K562 (cell line): Measurements from ENCODE around the gene KCND3. TPM values are rescaled to one million over a fixed set of nuclear protein-coding genes. Genes with fewer than 3 reads are reported as not detected.

Experiments used
- ATAC-seq: fragments of 200-7000 bp; cut with Tn5 transposase; 3 replicates; pipeline ENCODE4 v1.9.1; 2020; ENCODE audit warnings: moderate library complexity
- BruUV-seq: library from RNA; stranded (reverse); fragments of 400-500 nt; replicated peaks from 2 replicates; lab custom pipeline; 2021; lab: Mats Ljungman, UMichigan
- CTCF ChIA-PET: fragments of 300-600 bp; formaldehyde crosslinking; extraction: SDS; loops from one replicate; lab custom pipeline; 2021; ENCODE audit warnings: low intra/inter-chr PET ratio; lab: Yijun Ruan, JAX
- POLR2A ChIA-PET: fragments of 300-600, 350-650 bp; sonication (Branson Sonifier 250); formaldehyde crosslinking; extraction: SDS; loops from one replicate; lab custom pipeline; 2021; ENCODE audit warnings: antibody characterized with exemption, inconsistent platforms; lab: Yijun Ruan, JAX
- DNase-seq, 4 experiments: peaks; one replicate each; pipeline versions ENCODE4 v3.0.0 to v3.0.0-alpha.2; 2011 to 2018; ENCODE audit warnings: low spot score in 3 of 4, mixed read lengths in 3 of 4; ENCODE audit errors: extremely low read depth in 1 of 4
- FAIRE-seq: peaks from 2 replicates; lab custom pipeline; 2011; peaks lifted over from hg19 to GRCh38; lab: Jason Lieb, UNC
- H2AFZ ChIP-seq: 2 replicates; pipeline ENCODE4 v1.6.0; 2011; ENCODE audit warnings: low read depth, low read length, control low read depth, inconsistent platforms
- H3K27ac ChIP-seq: fragments of 200-600 bp; 3 replicates; pipeline ENCODE4 v1.8.0; 2011; ENCODE audit warnings: low read depth, mild to moderate bottlenecking, control low read depth, inconsistent platforms, low read length, moderate library complexity, mixed read lengths; ENCODE audit errors: extremely low read depth
- H3K27me3 ChIP-seq, 2 experiments: fragments of 300-600 bp in 1 of 2; 2 replicates in 1 of 2; 3 replicates in 1 of 2; pipeline versions ENCODE4 v1.6.0 to v1.8.0; 2011; ENCODE audit warnings: inconsistent platforms in 2 of 2, low read length in 2 of 2, mild to moderate bottlenecking in 1 of 2, mixed read lengths in 1 of 2, moderate library complexity in 1 of 2; ENCODE audit not compliant: control insufficient read depth in 2 of 2, insufficient read depth in 2 of 2
- H3K36me3 ChIP-seq: fragments of 300-600 bp; 3 replicates; pipeline ENCODE4 v1.8.0; 2011; ENCODE audit warnings: mild to moderate bottlenecking, low read length, inconsistent platforms; ENCODE audit not compliant: control insufficient read depth, insufficient read depth
- H3K4me1 ChIP-seq, 2 experiments: fragments of 200-600 bp in 1 of 2; replicated peaks in 1 of 2; 2 replicates in 1 of 2; 3 replicates in 1 of 2; pipeline versions ENCODE4 v1.5.1 to v1.8.0; 2011; ENCODE audit warnings: inconsistent platforms in 2 of 2, low read length in 2 of 2, mild to moderate bottlenecking in 1 of 2, mixed read lengths in 1 of 2, moderate library complexity in 1 of 2; ENCODE audit not compliant: control insufficient read depth in 2 of 2, insufficient read depth in 2 of 2
- H3K4me2 ChIP-seq: 2 replicates; pipeline ENCODE4 v1.6.1; 2011; ENCODE audit warnings: low read length, control low read depth, inconsistent platforms, mixed read lengths; ENCODE audit not compliant: insufficient read depth
- H3K4me3 ChIP-seq: fragments of 200-600 bp; sonication (generic), shearing (Covaris generic); 2 replicates; pipeline ENCODE4 v1.5.1; 2016; ENCODE audit warnings: control low read depth, inconsistent platforms
- H3K79me2 ChIP-seq: fragments of 200-600 bp; 3 replicates; pipeline ENCODE4 v1.8.0; 2011; ENCODE audit warnings: low read length, inconsistent platforms; ENCODE audit not compliant: control insufficient read depth, insufficient read depth
- H3K9ac ChIP-seq, 2 experiments: 2 replicates each; pipeline versions ENCODE4 v1.6.0 to v1.6.1; 2011; ENCODE audit warnings: low read depth in 2 of 2, low read length in 2 of 2, control low read depth in 1 of 2, inconsistent platforms in 1 of 2, mild to moderate bottlenecking in 1 of 2, mixed read lengths in 1 of 2; ENCODE audit not compliant: insufficient read depth in 1 of 2
- H3K9me1 ChIP-seq: one replicate; pipeline ENCODE4 v1.6.0; 2011; ENCODE audit warnings: inconsistent platforms, mild to moderate bottlenecking, low read length, moderate library complexity; ENCODE audit not compliant: control insufficient read depth, insufficient read depth
- H3K9me3 ChIP-seq: replicated peaks from 2 replicates; pipeline ENCODE4 v1.5.1; 2011; ENCODE audit warnings: low read depth, low read length, inconsistent platforms; ENCODE audit not compliant: control insufficient read depth, insufficient read depth
- H4K20me1 ChIP-seq: replicated peaks from 2 replicates; pipeline ENCODE4 v1.6.1; 2011; ENCODE audit warnings: low read length, inconsistent platforms, mixed read lengths; ENCODE audit not compliant: control insufficient read depth, insufficient read depth
- KLF13 ChIP-seq: fragments of 450-650 bp; IDR thresholded peaks from 2 replicates; pipeline ENCODE4 v1.6.1; 2016; ENCODE audit warnings: missing genetic modification characterization, low read depth, mild to moderate bottlenecking, missing compliant biosample characterization, moderate library complexity, borderline replicate concordance
- MYBL2 ChIP-seq, 2 experiments: fragments of 450-650 bp in 1 of 2; sonication (generic) in 1 of 2; formaldehyde crosslinking in 1 of 2; IDR thresholded peaks; 2 replicates each; pipeline versions ENCODE4 v1.6.1 to v1.8.1; 2017 to 2022; ENCODE audit warnings: borderline replicate concordance in 1 of 2, inconsistent platforms in 1 of 2, low read depth in 1 of 2, mild to moderate bottlenecking in 1 of 2, missing genetic modification reagents in 1 of 2, moderate library complexity in 1 of 2
- RAD51 ChIP-seq: fragments of 450-650 bp; IDR thresholded peaks from 2 replicates; pipeline ENCODE4 v1.7.1; 2016; ENCODE audit warnings: low read depth, mild to moderate bottlenecking, borderline replicate concordance
- TCF7 ChIP-seq: sonication (generic); IDR thresholded peaks from 2 replicates; pipeline ENCODE4 v1.6.1; 2016; ENCODE audit warnings: antibody characterized with exemption, borderline replicate concordance
- ZBTB11 ChIP-seq, 3 experiments: fragments of 200-800 bp in 1 of 3; fragments of 250-450 bp in 1 of 3; fragments of 450-650 bp in 1 of 3; sonication (Bioruptor Pico) in 1 of 3; sonication (Bioruptor generic) in 1 of 3; formaldehyde crosslinking in 1 of 3; IDR thresholded peaks; 2 replicates each; pipeline versions ENCODE4 v1.6.1 to v1.8.0; 2016 to 2022; ENCODE audit warnings: mild to moderate bottlenecking in 2 of 3, missing genetic modification characterization in 2 of 3, missing compliant biosample characterization in 1 of 3, moderate library complexity in 1 of 3
- ZNF3 ChIP-seq: fragments of 250-450 bp; sonication (Bioruptor Pico); IDR thresholded peaks from 2 replicates; pipeline ENCODE4 v1.5.0; 2021; ENCODE audit warnings: mild to moderate bottlenecking, moderate library complexity
- WGBS: fragments of 100-300 bp; shearing (Covaris generic); methylation state at CpG from one replicate; pipeline ENCODE4 v1.1.6; 2016; ENCODE audit warnings: low coverage, mixed read lengths; ENCODE audit not compliant: insufficient coverage; ENCODE audit errors: missing lambda C conversion rate; 5-methylcytosine and 5-hydroxymethylcytosine counted together
- in situ Hi-C: fragments of 300-500 bp; cut with MboI; formaldehyde crosslinking; loops from 4 replicates; pipeline ENCODE4 v1.15.0; 2018; ENCODE audit warnings: inconsistent platforms, mixed read lengths
- intact Hi-C: fragments of 100-400 bp; cut with micrococcal nuclease; formaldehyde crosslinking; loops from 2 replicates; pipeline ENCODE4 v1.14.2; 2022
- polyA plus RNA-seq, 8 experiments: library from polyadenylated mRNA; depleted of rRNA in 4 of 8; stranded (reverse) in 5 of 8; unstranded in 3 of 8; fragments of >200 nt; fragmentation: Nextera tagmentation in 2 of 8; fragmentation: Illumina TruSeq in 1 of 8; extraction: Ambion mirVana in 2 of 8; extraction: Trizol in 1 of 8; gene quantifications; 2 replicates each; pipeline versions ENCODE4 v1.2.1 to v1.2.3, GENCODE V29; 2011 to 2014; ENCODE audit warnings: inconsistent platforms in 1 of 8, missing spikeins in 1 of 8
- total RNA-seq, 7 experiments: library from RNA; depleted of rRNA in 6 of 7; stranded (reverse); fragments of >200 nt in 6 of 7; fragmentation: Illumina TruSeq in 2 of 7; extraction: Trizol in 2 of 7; gene quantifications; 2 replicates each; pipeline versions ENCODE4 v1.2.1 to v1.2.3, GENCODE V29; 2011 to 2021; ENCODE audit warnings: low replicate concordance in 1 of 7

Gene KCND3
- total and polyA plus RNA-seq, 9 of the 15 experiments (the other 6 are each of a cell fraction or from before 2014, with no cell fraction given): not detected

GRCh38 chr1:111887385-111887784, 102.1 kb downstream of the KCND3 start:
- Histone ChIP-seq H3K27me3 (peaks cover 5 to 20% of the 10 kb centered on the region in 2 experiments), H3K27ac (no peak overlapping the region), H3K79me2 (no peaks in the 10 kb centered on the region), H2AFZ (no peak overlapping the region), H3K9me1 (no peaks in the 10 kb centered on the region), H3K4me1 (no peaks in the 10 kb centered on the region; a peak in 1 of 5 replicates)
- POLR2A ChIA-PET: interaction anchor here (1.1 kb wide), 1 partner anchor 39 kb away, joined by 3 read pairs; no protein-coding TSS in a partner anchor
- in situ Hi-C loops: no loop called here
- TF ChIP-seq MYBL2 (IDR thresholded peaks at IDR 0.05; ENCODE audit: low read depth) (no peak), MYBL2 (CRISPR knock-in tag; IDR thresholded peaks at IDR 0.05; ENCODE audit: borderline replicate concordance) (no peak), RAD51 (no peak), TCF7 (no peak), KLF13 (tag) (no peak)
- TF ChIP-seq, all 486 proteins: peak for 0
- no peak for ATAC-seq
- H3K9me3 ChIP-seq: no peaks in the 10 kb centered on the region
- no peak overlapping the region for H3K4me3 ChIP-seq
- peaks cover under 1% of the 10 kb centered on the region for H4K20me1 ChIP-seq
- DNase-seq: no peak
- 2% methylated on average over 3 of the region's 3 CpGs for WGBS
- FAIRE-seq: no peak
- H3K36me3 ChIP-seq: no peaks in the 10 kb centered on the region
- H3K9ac ChIP-seq: no peak overlapping the region
- intact Hi-C loops: no loop called here
- no TSS peak for BruUV-seq
- H3K4me2 ChIP-seq: no peak overlapping the region
- CTCF ChIA-PET: no interaction called here

GRCh38 chr1:111886741-111887140, 102.7 kb downstream of the KCND3 start:
- no peak overlapping the region for H3K9ac ChIP-seq
- no peaks in the 10 kb centered on the region; a peak in 1 of 5 replicates for H3K4me1 ChIP-seq
- H3K27ac ChIP-seq: no peak overlapping the region
- CTCF ChIA-PET: no interaction called here
- no peak overlapping the region for H3K4me2 ChIP-seq
- no TSS peak for BruUV-seq
- H3K9me3 ChIP-seq: no peaks in the 10 kb centered on the region
- no peak overlapping the region for H3K4me3 ChIP-seq
- intact Hi-C loops: no loop called here
- TF ChIP-seq ZNF3 (CRISPR knock-in tag) (no peak), ZBTB11 (CRISPR knock-in tag; IDR thresholded peaks at IDR 0.05) (0 out of 6 replicates have a peak, but pooled peaks of 1 of the 3 experiments have one; percentile 20)
- TF ChIP-seq, all 486 proteins: peak for 1
- Histone ChIP-seq H2AFZ (no peak overlapping the region), H4K20me1 (peaks cover 3% of the 10 kb centered on the region), H3K36me3 (no peaks in the 10 kb centered on the region), H3K9me1 (no peaks in the 10 kb centered on the region), H3K79me2 (no peaks in the 10 kb centered on the region), H3K27me3 (peaks cover 5 to 26% of the 10 kb centered on the region in 2 experiments)
- WGBS: 0% methylated on average over 2 of the region's 2 CpGs
- in situ Hi-C loops: no loop called here
- no peak for FAIRE-seq
- no peak for ATAC-seq
- no peak for DNase-seq
- POLR2A ChIA-PET: no interaction called here
